GM10266 (cell line): ENCODE results near the gene SPATA25.
A peak's percentile ranks its signal among the peaks of the same experiment; 100 is the strongest.

ENCODE experiments used
- DNase-seq: peaks from one replicate; pipeline ENCODE4 v3.0.0; 2012; ENCODE audit errors: extremely low spot score
- TF ChIP-seq, protein P1 (sequence below): IDR thresholded peaks from 2 replicates; pipeline ENCODE4 v1.5.1; 2012; ENCODE audit warnings: mild to moderate bottlenecking, low read depth; ENCODE audit not compliant: control insufficient read depth, insufficient read depth; ENCODE audit errors: missing control alignments

The SPATA25 gene

GRCh38 chr20:45890077-45890984, 2.9 kb upstream of the SPATA25 start:
- TF ChIP-seq, protein P1, sequence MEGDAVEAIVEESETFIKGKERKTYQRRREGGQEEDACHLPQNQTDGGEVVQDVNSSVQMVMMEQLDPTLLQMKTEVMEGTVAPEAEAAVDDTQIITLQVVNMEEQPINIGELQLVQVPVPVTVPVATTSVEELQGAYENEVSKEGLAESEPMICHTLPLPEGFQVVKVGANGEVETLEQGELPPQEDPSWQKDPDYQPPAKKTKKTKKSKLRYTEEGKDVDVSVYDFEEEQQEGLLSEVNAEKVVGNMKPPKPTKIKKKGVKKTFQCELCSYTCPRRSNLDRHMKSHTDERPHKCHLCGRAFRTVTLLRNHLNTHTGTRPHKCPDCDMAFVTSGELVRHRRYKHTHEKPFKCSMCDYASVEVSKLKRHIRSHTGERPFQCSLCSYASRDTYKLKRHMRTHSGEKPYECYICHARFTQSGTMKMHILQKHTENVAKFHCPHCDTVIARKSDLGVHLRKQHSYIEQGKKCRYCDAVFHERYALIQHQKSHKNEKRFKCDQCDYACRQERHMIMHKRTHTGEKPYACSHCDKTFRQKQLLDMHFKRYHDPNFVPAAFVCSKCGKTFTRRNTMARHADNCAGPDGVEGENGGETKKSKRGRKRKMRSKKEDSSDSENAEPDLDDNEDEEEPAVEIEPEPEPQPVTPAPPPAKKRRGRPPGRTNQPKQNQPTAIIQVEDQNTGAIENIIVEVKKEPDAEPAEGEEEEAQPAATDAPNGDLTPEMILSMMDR: peak; percentile 65
- peak; percentile 76 for DNase-seq

- TF ChIP-seq, protein P1: no peak
- DNase-seq: no peak
Measured at GRCh38 chr20:45888681-45889080, 1.3 kb upstream of the SPATA25 start.

DNA sequence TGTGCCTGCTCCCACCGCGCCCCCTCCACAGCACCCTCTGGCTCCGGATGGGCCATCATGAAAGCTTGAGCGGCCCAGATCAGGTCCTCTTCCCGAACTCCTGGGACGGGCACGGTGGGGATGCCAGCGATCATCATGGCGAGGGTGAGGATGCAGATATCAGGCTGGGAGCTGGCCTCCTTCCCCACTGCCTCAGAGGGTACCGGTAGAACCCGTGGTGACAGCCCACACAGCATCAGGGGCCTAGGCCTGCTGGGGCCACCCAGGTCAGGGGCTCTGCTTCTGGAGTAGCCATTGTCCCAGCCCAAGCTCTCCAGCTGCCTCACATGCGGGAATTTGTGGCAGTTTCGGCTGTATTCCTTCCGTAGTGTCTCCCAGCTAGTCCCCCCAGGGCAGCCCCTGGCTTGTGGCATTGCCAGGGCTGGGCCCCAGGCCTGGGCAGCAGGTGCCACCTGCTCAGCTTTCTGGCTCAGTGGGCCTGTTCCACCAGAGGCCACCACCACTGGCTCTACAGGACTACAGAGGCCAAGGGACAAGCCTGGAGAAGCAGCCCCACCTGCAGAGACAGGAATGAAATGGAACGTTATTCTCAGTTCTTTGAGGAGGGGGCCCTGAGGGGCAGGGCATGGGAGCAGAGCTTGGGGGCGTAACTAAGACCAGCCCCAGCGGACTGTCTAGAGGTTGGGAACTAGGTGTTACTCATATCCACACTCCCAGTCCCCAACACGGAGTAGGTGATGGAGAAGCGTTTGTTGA, 654 bp downstream of the SPATA25 start:
- TF ChIP-seq, protein P1: no peak
- no peak for DNase-seq

DNA sequence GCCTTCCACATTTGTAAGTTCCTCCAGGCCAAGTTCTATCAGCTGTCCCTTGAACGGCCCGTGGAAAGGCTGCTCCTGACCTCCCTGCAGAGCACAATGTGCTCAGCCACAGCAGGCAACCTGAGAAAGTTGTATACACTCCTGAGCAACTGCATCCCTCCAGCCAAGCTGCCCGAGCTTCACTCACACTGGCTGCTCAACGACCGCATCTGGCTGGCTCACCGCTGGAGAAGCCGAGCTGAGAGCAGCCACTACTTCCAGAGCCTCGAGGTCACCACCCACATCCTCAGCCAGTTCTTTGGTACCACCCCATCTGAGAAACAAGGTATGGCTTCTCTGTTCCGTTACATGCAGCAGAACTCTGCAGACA, 4.3 kb downstream of the SPATA25 start:
- TF ChIP-seq, protein P1: no peak
- DNase-seq: no peak

GRCh38 chr20:45882469-45883099, 4.8 kb downstream of the SPATA25 start:
- no peak for DNase-seq
- TF ChIP-seq, protein P1: no peak

DNA sequence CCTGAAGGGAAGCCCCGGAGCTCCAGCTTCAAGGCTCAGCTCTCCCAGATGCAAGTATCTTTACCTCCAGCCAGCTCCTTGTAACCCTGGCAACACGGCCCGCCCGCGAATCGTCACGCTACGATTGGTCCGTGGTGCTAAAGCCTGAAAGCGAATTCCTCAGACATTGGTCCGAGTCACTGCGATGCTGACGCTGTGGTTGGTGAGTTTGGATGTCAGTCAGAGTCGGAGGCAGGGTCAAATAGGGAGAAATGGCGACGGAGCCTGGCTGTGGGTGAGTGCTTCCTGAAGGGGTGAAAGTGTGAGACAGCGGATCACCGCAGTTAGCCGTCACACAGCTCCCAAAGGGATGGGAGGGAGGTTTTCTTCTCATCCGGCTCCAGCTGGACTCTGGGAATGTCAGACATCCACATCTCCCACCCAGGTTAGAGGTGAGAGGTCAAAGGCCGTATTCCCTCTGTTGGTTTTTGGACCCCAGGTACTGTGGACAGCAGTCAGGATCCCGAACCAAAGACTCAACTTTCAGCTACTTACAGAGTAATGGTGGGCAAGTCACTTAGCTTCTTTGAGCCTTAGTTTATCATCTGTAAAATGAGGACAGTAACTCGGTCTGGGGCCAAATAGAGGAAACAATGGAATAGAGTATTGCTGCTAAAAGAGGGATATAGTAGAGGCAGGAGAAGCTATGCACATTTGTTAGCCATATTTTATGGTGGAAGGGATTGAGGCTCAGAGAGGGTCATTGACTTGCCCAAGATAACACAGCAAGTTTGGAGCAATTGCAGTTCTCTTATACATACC, 6.2 kb downstream of the SPATA25 start, which contains the start of gene ZSWIM1:
Gene ZSWIM1 (plus strand): TSS at position 240 of the 801 bp plus-strand sequence. CDS start 1,366 bp downstream, outside the sequence.
- TF ChIP-seq, protein P1: no peak

More for the DNA sequence above, 6.2 kb downstream of the SPATA25 start, which contains the start of gene ZSWIM1:
- DNase-seq: peak; percentile 97
